SU-DHL-6 (cell line): Measurements from ENCODE around the gene BCAN.

Experiments used
- H2AFZ ChIP-seq: fragments of 200-600 bp; sonication (generic); 2 replicates; pipeline ENCODE4 v1.6.1; 2014; ENCODE audit warnings: low read depth, mild to moderate bottlenecking, moderate library complexity, mixed read lengths, antibody characterized with exemption, low read length; ENCODE audit not compliant: severe bottlenecking
- H3F3A ChIP-seq: fragments of 200-600 bp; shearing (Covaris generic); 2 replicates; pipeline ENCODE4 v1.6.0; 2016; ENCODE audit warnings: antibody characterized with exemption, mild to moderate bottlenecking; ENCODE audit not compliant: insufficient read depth
- H3K27ac ChIP-seq: fragments of 200-600 bp; sonication (generic); 2 replicates; pipeline ENCODE4 v1.5.1; 2016; ENCODE audit warnings: low read depth, mild to moderate bottlenecking, low read length, moderate library complexity, mixed read lengths
- H3K27me3 ChIP-seq: fragments of 200-600 bp; sonication (generic), shearing (Covaris generic); 2 replicates; pipeline ENCODE4 v1.6.0; 2014; ENCODE audit warnings: mild to moderate bottlenecking, low read length
- H3K36me3 ChIP-seq: fragments of 200-600 bp; sonication (generic); 2 replicates; pipeline ENCODE4 v1.6.1; 2014; ENCODE audit warnings: mild to moderate bottlenecking, low read length, mixed read lengths
- H3K4me2 ChIP-seq: fragments of 300-600, 200-600 bp; shearing (Covaris generic), sonication (generic); 2 replicates; pipeline ENCODE4 v1.6.0; 2014; ENCODE audit warnings: low read length, low read depth, mild to moderate bottlenecking; ENCODE audit not compliant: poor library complexity, severe bottlenecking
- H3K4me3 ChIP-seq: fragments of 200-600 bp; sonication (generic); 2 replicates; pipeline ENCODE4 v1.5.1; 2014; ENCODE audit warnings: antibody characterized with exemption, low read length, mild to moderate bottlenecking, mixed read lengths; ENCODE audit not compliant: insufficient read depth, poor library complexity, severe bottlenecking
- H3K79me2 ChIP-seq: fragments of 200-600 bp; sonication (generic); 2 replicates; pipeline ENCODE4 v1.6.1; 2014; ENCODE audit warnings: mild to moderate bottlenecking, low read length, moderate library complexity; ENCODE audit not compliant: insufficient read depth
- H3K9ac ChIP-seq: fragments of 200-600 bp; sonication (generic); 2 replicates; pipeline ENCODE4 v1.7.0; 2014; ENCODE audit warnings: mild to moderate bottlenecking, low read length
- H3K9me2 ChIP-seq: fragments of 200-600 bp; sonication (generic); replicated peaks from 2 replicates; pipeline ENCODE4 v1.6.1; 2014; ENCODE audit warnings: low read length; ENCODE audit not compliant: insufficient read depth
- H3K9me3 ChIP-seq: fragments of 200-600 bp; sonication (generic); 2 replicates; pipeline ENCODE4 v1.6.1; 2014; ENCODE audit warnings: low read length, mixed read lengths; ENCODE audit not compliant: insufficient read depth
- H4K20me1 ChIP-seq: fragments of 200-600 bp; sonication (generic); 2 replicates; pipeline ENCODE4 v1.6.1; 2014; ENCODE audit warnings: low read depth, mild to moderate bottlenecking, antibody characterized with exemption, low read length, moderate library complexity, mixed read lengths
- CTCF ChIP-seq: fragments of 200-600 bp; sonication (generic); IDR thresholded peaks from one replicate; pipeline ENCODE4 v1.5.1; 2017; ENCODE audit warnings: antibody characterized with exemption, mild to moderate bottlenecking, low read length, moderate library complexity; ENCODE audit not compliant: insufficient read depth, poor library complexity, severe bottlenecking
- EZH2phosphoT487 ChIP-seq: fragments of 200-600 bp; sonication (generic), shearing (Covaris generic); conservative IDR thresholded peaks from 2 replicates; pipeline ENCODE4 v1.6.1; 2018; ENCODE audit warnings: mild to moderate bottlenecking, antibody characterized with exemption, low read length, moderate library complexity, mixed read lengths

Gene BCAN

DNA sequence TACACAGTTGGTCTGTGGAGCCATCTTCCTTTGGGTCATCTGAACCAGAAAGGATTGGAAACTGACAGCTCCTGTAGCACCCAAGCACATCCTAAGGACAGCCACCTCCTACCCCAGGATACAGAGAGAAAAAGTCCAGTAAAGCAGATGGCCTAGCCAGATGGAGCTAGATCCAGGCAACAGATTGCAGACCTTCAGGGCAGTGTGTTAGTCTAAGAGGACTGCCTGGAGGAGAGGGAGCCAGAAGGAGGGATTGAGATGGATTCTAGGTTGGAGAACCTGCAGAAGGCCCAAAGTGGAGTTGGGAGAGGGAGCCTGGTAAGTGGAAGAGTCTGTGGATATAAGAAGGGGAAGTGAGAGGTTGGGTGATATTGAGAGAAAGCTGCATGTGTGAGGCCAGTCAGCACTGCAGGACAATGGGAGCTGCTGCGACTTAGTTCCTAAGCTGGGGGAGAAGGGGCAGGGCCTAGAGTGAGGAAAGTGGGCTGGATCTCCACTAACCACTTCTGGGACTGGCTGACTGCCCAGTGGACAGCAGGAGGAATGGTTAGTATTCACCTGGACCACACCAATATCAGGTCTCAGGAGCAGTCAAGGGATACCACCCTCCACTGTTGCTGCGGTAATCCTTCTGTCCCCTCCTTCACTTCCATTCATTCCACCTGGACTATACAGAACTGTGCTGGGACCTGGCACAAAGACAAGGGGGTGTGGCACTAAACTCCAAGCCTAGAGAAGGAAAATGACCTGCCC lies 13.4 kb downstream of the BCAN start:
- Histone ChIP-seq H3K9ac (no peak overlapping the region), H3K4me2 (no peak overlapping the region), H3F3A (no peaks in the 10 kb centered on the region), H3K9me2 (no peaks in the 10 kb centered on the region), H3K27me3 (no peaks in the 10 kb centered on the region), H3K27ac (no peak overlapping the region), H4K20me1 (no peaks in the 10 kb centered on the region), H3K79me2 (no peaks in the 10 kb centered on the region), H2AFZ (no peak overlapping the region), H3K9me3 (no peaks in the 10 kb centered on the region), H3K36me3 (no peaks in the 10 kb centered on the region), H3K4me3 (no peak overlapping the region)
- no peak for TF ChIP-seq EZH2phosphoT487
- no peak for TF ChIP-seq CTCF

DNA sequence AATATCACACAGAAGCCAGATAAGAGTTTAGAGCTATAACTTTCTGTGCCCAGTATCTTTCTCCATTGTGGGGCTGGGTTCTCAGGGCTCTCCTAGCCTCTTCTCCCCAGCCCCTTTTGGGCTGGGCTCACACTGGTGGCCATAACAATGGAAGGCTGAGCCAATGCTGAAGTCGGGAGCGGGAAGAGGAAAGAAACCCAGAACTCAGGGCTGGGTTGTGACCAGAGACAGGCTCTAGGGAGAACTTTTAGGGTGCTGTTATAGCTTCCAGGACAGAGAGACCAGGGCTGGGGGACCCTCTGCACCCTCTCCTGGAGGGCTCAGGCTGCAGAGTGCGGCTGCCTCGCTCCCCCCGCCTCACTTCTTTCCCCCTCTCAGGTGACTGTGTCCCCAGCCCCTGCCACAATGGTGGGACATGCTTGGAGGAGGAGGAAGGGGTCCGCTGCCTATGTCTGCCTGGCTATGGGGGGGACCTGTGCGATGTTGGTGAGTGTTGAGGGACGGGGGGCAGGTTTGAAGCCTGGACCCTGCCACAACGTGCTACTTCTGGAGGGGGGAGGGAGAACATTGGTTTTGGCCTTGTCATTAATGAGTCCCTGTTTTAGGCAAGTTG lies 14.1 kb downstream of the BCAN start:
- H3K4me3 ChIP-seq = no peak overlapping the region
- no peak overlapping the region for H3K9ac ChIP-seq
- H3F3A ChIP-seq = no peaks in the 10 kb centered on the region
- H4K20me1 ChIP-seq = no peaks in the 10 kb centered on the region
- no peak overlapping the region for H3K27ac ChIP-seq
- no peak overlapping the region for H3K4me2 ChIP-seq
- TF ChIP-seq CTCF = no peak
- H3K79me2 ChIP-seq = no peaks in the 10 kb centered on the region
- H3K9me3 ChIP-seq = no peaks in the 10 kb centered on the region
- H2AFZ ChIP-seq = no peak overlapping the region
- no peaks in the 10 kb centered on the region for H3K9me2 ChIP-seq
- H3K27me3 ChIP-seq = no peaks in the 10 kb centered on the region
- H3K36me3 ChIP-seq = no peaks in the 10 kb centered on the region

DNA sequence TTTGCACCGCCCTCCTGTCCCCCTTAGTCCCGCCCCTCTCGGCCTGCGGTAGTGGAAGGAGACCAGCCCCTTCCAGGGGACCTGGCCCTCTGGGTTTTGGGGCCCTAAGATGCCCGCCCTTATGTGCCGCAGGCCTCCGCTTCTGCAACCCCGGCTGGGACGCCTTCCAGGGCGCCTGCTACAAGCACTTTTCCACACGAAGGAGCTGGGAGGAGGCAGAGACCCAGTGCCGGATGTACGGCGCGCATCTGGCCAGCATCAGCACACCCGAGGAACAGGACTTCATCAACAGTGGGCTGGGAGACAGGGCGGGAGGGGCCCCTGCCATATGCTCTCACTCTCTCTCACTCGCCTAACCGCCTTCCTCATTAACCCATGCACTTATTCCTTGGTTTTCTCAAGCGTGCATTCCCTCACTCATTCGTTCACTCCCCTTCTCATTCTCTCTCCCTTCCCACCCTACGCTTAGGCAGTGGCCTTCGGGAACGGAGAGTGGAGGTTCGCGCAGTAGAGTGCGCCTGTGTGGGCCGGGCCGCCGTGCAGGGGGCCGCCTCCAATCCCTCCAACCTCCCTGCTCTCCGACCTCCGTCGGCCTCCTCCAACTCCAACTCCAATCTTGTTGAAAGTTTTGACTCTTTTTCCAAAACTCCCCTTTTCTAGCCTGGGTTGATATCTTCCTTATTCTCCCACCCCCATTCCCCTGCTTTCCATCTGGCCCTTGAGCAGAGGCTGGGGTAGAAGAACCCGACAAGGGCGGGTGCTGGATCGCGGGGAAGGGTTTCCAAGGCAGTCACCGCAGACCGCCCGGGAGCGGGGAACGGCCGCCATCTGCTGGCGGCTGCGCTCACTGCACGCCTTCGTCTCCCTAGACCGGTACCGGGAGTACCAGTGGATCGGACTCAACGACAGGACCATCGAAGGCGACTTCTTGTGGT lies 15.2 kb downstream of the BCAN start:
- H2AFZ ChIP-seq = no peak overlapping the region
- H3F3A ChIP-seq = no peaks in the 10 kb centered on the region
- H3K9ac ChIP-seq = no peak overlapping the region
- no peak overlapping the region for H3K4me3 ChIP-seq
- H3K9me2 ChIP-seq = no peaks in the 10 kb centered on the region
- TF ChIP-seq EZH2phosphoT487 (peak; percentile 97), CTCF (peak; percentile 90)
- no peak overlapping the region for H3K27ac ChIP-seq
- H3K4me2 ChIP-seq = no peak overlapping the region
- no peaks in the 10 kb centered on the region for H4K20me1 ChIP-seq
- no peaks in the 10 kb centered on the region for H3K36me3 ChIP-seq
- H3K79me2 ChIP-seq = no peaks in the 10 kb centered on the region
- H3K9me3 ChIP-seq = no peaks in the 10 kb centered on the region
- no peaks in the 10 kb centered on the region for H3K27me3 ChIP-seq
